Liver (tissue), 9 donors: ENCODE results near the gene DLX2. TPM values are rescaled to one million over a fixed set of nuclear protein-coding genes. Genes with fewer than 3 reads are reported as not detected.
"Not testable (repeated sequence)": the region's sequence is repeated elsewhere in the genome, so short reads cannot be mapped to it uniquely, and the experiment has no call there.

Experiments
- DNase-seq: peaks from one replicate; pipeline ENCODE4 v3.0.0-alpha.2; 2017; ENCODE audit warnings: low spot score
- H3K27ac ChIP-seq, 2 donors: one replicate each; pipeline ENCODE4 v1.7.0; 2013; ENCODE audit warnings: inconsistent platforms in 2 of 2, low read length in 2 of 2, control low read depth in 1 of 2, low read depth in 1 of 2, mild to moderate bottlenecking in 1 of 2
- H3K27me3 ChIP-seq, 4 donors: one replicate each; pipeline versions ENCODE4 v1.6.1 to v1.7.0; 2013; ENCODE audit warnings: low read length in 3 of 4, inconsistent platforms in 1 of 4, mild to moderate bottlenecking in 1 of 4, moderate library complexity in 1 of 4; ENCODE audit not compliant: control insufficient read depth in 4 of 4, insufficient read depth in 4 of 4
- H3K36me3 ChIP-seq, 4 donors: one replicate each; pipeline versions ENCODE4 v1.6.1 to v1.7.0; 2013; ENCODE audit warnings: low read length in 3 of 4, mild to moderate bottlenecking in 3 of 4, low read depth in 1 of 4, moderate library complexity in 1 of 4; ENCODE audit not compliant: control insufficient read depth in 4 of 4, insufficient read depth in 3 of 4
- H3K4me1 ChIP-seq, 4 donors: one replicate each; pipeline versions ENCODE4 v1.6.1 to v1.7.0; 2013; ENCODE audit warnings: low read length in 3 of 4, mild to moderate bottlenecking in 3 of 4, moderate library complexity in 1 of 4; ENCODE audit not compliant: control insufficient read depth in 4 of 4, insufficient read depth in 4 of 4
- H3K4me3 ChIP-seq, 3 donors: one replicate each; pipeline versions ENCODE4 v1.6.1 to v1.7.0; 2013; ENCODE audit warnings: low read length in 3 of 3, control low read depth in 1 of 3, low read depth in 1 of 3, mild to moderate bottlenecking in 1 of 3
- H3K9ac ChIP-seq, 2 donors: one replicate each; pipeline ENCODE4 v1.7.0; 2013; ENCODE audit warnings: low read length in 2 of 2, mild to moderate bottlenecking in 2 of 2, moderate library complexity in 2 of 2, control low read depth in 1 of 2, low read depth in 1 of 2
- H3K9me3 ChIP-seq, 4 donors: one replicate each; pipeline versions ENCODE4 v1.6.1 to v1.7.0; 2013; ENCODE audit warnings: low read length in 3 of 4; ENCODE audit not compliant: control insufficient read depth in 4 of 4
- ATF3 ChIP-seq: IDR thresholded peaks from 2 replicates; pipeline ENCODE4 v1.6.1; 2016; ENCODE audit warnings: antibody characterized with exemption
- EGR1 ChIP-seq, 2 donors: IDR thresholded peaks; 2 replicates each; pipeline ENCODE4 v1.6.1; 2016 to 2018; ENCODE audit warnings: antibody characterized with exemption in 2 of 2, low read depth in 2 of 2
- FOXA1 ChIP-seq: IDR thresholded peaks from 2 replicates; pipeline ENCODE4 v1.6.1; 2016; ENCODE audit warnings: antibody characterized with exemption
- FOXA2 ChIP-seq: IDR thresholded peaks from 2 replicates; pipeline ENCODE4 v1.6.1; 2016; ENCODE audit warnings: antibody characterized with exemption
- GABPA ChIP-seq, 2 donors: IDR thresholded peaks in 1 of 2; conservative IDR thresholded peaks in 1 of 2; 2 replicates each; pipeline ENCODE4 v1.6.1; 2016; ENCODE audit warnings: antibody characterized with exemption in 2 of 2, mild to moderate bottlenecking in 1 of 2, moderate library complexity in 1 of 2
- HNF4A ChIP-seq, 2 donors: conservative IDR thresholded peaks; 2 replicates each; pipeline ENCODE4 v1.6.1; 2016; ENCODE audit warnings: antibody characterized with exemption in 2 of 2, mild to moderate bottlenecking in 2 of 2
- HNF4G ChIP-seq: IDR thresholded peaks from 2 replicates; pipeline ENCODE4 v1.6.1; 2016; ENCODE audit warnings: antibody characterized with exemption
- JUND ChIP-seq, 2 donors: IDR thresholded peaks; 2 replicates each; pipeline ENCODE4 v1.6.1; 2016; ENCODE audit warnings: antibody characterized with exemption in 2 of 2
- MAX ChIP-seq: IDR thresholded peaks from 2 replicates; pipeline ENCODE4 v1.6.1; 2016; ENCODE audit warnings: antibody characterized with exemption
- NR2F2 ChIP-seq: IDR thresholded peaks from 2 replicates; pipeline ENCODE4 v1.6.1; 2016; ENCODE audit warnings: antibody characterized with exemption
- REST ChIP-seq: IDR thresholded peaks from 2 replicates; pipeline ENCODE4 v1.6.1; 2016; ENCODE audit warnings: antibody characterized with exemption, mild to moderate bottlenecking
- RXRA ChIP-seq, 2 donors: IDR thresholded peaks; 2 replicates each; pipeline ENCODE4 v1.6.1; 2017 to 2018; ENCODE audit warnings: antibody characterized with exemption in 2 of 2, mild to moderate bottlenecking in 1 of 2
- SP1 ChIP-seq: IDR thresholded peaks from 2 replicates; pipeline ENCODE4 v1.6.1; 2018; ENCODE audit warnings: antibody characterized with exemption, mild to moderate bottlenecking
- TAF1 ChIP-seq: conservative IDR thresholded peaks from 2 replicates; pipeline ENCODE4 v1.6.1; 2016; ENCODE audit warnings: antibody characterized with exemption, mild to moderate bottlenecking
- YY1 ChIP-seq: IDR thresholded peaks from 2 replicates; pipeline ENCODE4 v1.6.1; 2016; ENCODE audit warnings: antibody characterized with exemption, mild to moderate bottlenecking
- ZBTB33 ChIP-seq: IDR thresholded peaks from 2 replicates; pipeline ENCODE4 v1.6.1; 2016; ENCODE audit warnings: antibody characterized with exemption
- WGBS: extraction: QIAGEN DNeasy Blood & Tissue Kit; methylation state at CpG from one replicate; pipeline ENCODE4 v1.1.7; 2013; 5-methylcytosine and 5-hydroxymethylcytosine counted together
- polyA plus RNA-seq, 2 donors: library from polyadenylated mRNA; stranded (reverse) in 1 of 2; unstranded in 1 of 2; fragments of 200-250 nt in 1 of 2; fragments of >200 nt in 1 of 2; fragmentation: Nextera tagmentation in 1 of 2; extraction: Ambion mirVana in 1 of 2; gene quantifications; one replicate each; pipeline versions ENCODE4 v1.2.1 to v1.2.3, GENCODE V29; 2013 to 2015
- total RNA-seq, 2 donors: library from RNA; depleted of rRNA; stranded (reverse); fragments of >200 nt; gene quantifications; one replicate each; pipeline ENCODE4 v1.2.3, GENCODE V29; 2014
- donor health status: healthy.
- donor health status: healthy.
- donor health status: healthy.
- donor health status: healthy.
- donor health status: healthy.

DLX2 gene
- total and polyA plus RNA-seq, 4 donors: not detected

- no peak for TF ChIP-seq FOXA1
- TF ChIP-seq NR2F2: no peak
- no peak for TF ChIP-seq FOXA2
- TF ChIP-seq HNF4A (conservative IDR thresholded peaks at IDR 0.05): no peak
- no peak for TF ChIP-seq YY1
- no peak for TF ChIP-seq REST
- TF ChIP-seq JUND (IDR thresholded peaks at IDR 0.05): no peak
- no peak for TF ChIP-seq MAX
- no peak for TF ChIP-seq RXRA (IDR thresholded peaks at IDR 0.05)
- no peak for TF ChIP-seq GABPA (IDR thresholded peaks at IDR 0.05 in 1 of 2, conservative IDR thresholded peaks at IDR 0.05 in 1 of 2)
- TF ChIP-seq TAF1: no peak
- no peak for TF ChIP-seq EGR1 (IDR thresholded peaks at IDR 0.05; ENCODE audit: low read depth in 2 of 2)
- no peaks in the 10 kb centered on the region for H3K9me3 ChIP-seq
- WGBS: 86% methylated on average over 9 of the region's 9 CpGs
- H3K9ac ChIP-seq: no peak overlapping the region
- H3K36me3 ChIP-seq: peaks cover 0 to 2% (median 0%) of the 10 kb centered on the region in 4 donors
- no peak overlapping the region for H3K27ac ChIP-seq
- H3K4me1 ChIP-seq: peaks cover 0 to 1% (median 0%) of the 10 kb centered on the region in 4 donors
- DNase-seq: no peak
- H3K4me3 ChIP-seq: no peak overlapping the region
- H3K27me3 ChIP-seq: no peaks in the 10 kb centered on the region
These were observed 39.3 kb downstream of the DLX2 start for GRCh38 chr2:172063446-172063845.

GRCh38 chr2:172062402-172063004, 40.2 kb downstream of the DLX2 start:
- WGBS: 76% methylated on average over 1 of the region's 1 CpG
- no peak overlapping the region for H3K4me3 ChIP-seq
- H3K9ac ChIP-seq: no peak overlapping the region
- no peaks in the 10 kb centered on the region for H3K27me3 ChIP-seq
- H3K27ac ChIP-seq: no peak overlapping the region
- peaks cover 0 to 2% (median 0%) of the 10 kb centered on the region in 4 donors for H3K36me3 ChIP-seq
- H3K4me1 ChIP-seq: peaks cover 0 to 1% (median 0%) of the 10 kb centered on the region in 4 donors
- H3K9me3 ChIP-seq: no peaks in the 10 kb centered on the region
- DNase-seq: no peak
- TF ChIP-seq FOXA2 (no peak), REST (no peak), HNF4G (no peak), TAF1 (no peak), SP1 (no peak), MAX (no peak), ZBTB33 (no peak), ATF3 (no peak), YY1 (no peak), FOXA1 (no peak)

- not testable (repeated sequence) for H3K27ac ChIP-seq, H3K27me3 ChIP-seq, H3K36me3 ChIP-seq, H3K4me3 ChIP-seq, H3K9ac ChIP-seq, DNase-seq, H3K9me3 ChIP-seq, H3K4me1 ChIP-seq
- 97% methylated on average over 5 of the region's 5 CpGs for WGBS
These were observed 42.6 kb downstream of the DLX2 start for GRCh38 chr2:172060118-172060517.
